Keratinocyte (primary cell): ENCODE measurements around the gene AP4B1.

ENCODE experiments used
- CTCF ChIP-seq, 3 experiments: IDR thresholded peaks in 1 of 3; conservative IDR thresholded peaks in 1 of 3; optimal IDR thresholded peaks in 1 of 3; 2 replicates in 2 of 3; 3 replicates in 1 of 3; pipeline versions ENCODE3 to v1.5.1; 2011; ENCODE audit warnings: low read length in 3 of 3, mild to moderate bottlenecking in 3 of 3, moderate library complexity in 2 of 3, control low read depth in 1 of 3, inconsistent platforms in 1 of 3; ENCODE audit not compliant: insufficient read depth in 2 of 3; ENCODE audit errors: extremely low read depth in 1 of 3
- EZH2 ChIP-seq: IDR thresholded peaks from one replicate; pipeline ENCODE4 v1.6.1; 2012; ENCODE audit warnings: inconsistent platforms, mild to moderate bottlenecking, low read length, moderate library complexity

GRCh38 chr1:113930499-113931161 lies 26.0 kb upstream of the AP4B1 start:
- no peak for TF ChIP-seq CTCF (optimal IDR thresholded peaks at IDR 0.05 in 1 of 3, IDR thresholded peaks at IDR 0.05 in 1 of 3, conservative IDR thresholded peaks at IDR 0.05 in 1 of 3; ENCODE audit: extremely low read depth in 1 of 3, insufficient read depth in 2 of 3, low read length in 3 of 3)
- TF ChIP-seq EZH2, result no peak
